Endothelial cell of hepatic sinusoid (primary cell): ENCODE results near the gene SAP30L.

Experiments used
- in situ Hi-C: cut with HindIII; loops from 2 replicates; pipeline ENCODE4 v1.10.0; 2017; ENCODE audit warnings: low sequenced_read_pairs

Gene SAP30L

GRCh38 chr5:154445422-154446194 lies at the start of gene SAP30L:
SAP30L (plus strand) TSS chr5:154445997; CDS start chr5:154446605, 608 bp downstream.
- in situ Hi-C loops = no loop called here

- in situ Hi-C loops = no loop called here
Measured at GRCh38 chr5:154396128-154396527, 49.7 kb upstream of the SAP30L start.

DNA sequence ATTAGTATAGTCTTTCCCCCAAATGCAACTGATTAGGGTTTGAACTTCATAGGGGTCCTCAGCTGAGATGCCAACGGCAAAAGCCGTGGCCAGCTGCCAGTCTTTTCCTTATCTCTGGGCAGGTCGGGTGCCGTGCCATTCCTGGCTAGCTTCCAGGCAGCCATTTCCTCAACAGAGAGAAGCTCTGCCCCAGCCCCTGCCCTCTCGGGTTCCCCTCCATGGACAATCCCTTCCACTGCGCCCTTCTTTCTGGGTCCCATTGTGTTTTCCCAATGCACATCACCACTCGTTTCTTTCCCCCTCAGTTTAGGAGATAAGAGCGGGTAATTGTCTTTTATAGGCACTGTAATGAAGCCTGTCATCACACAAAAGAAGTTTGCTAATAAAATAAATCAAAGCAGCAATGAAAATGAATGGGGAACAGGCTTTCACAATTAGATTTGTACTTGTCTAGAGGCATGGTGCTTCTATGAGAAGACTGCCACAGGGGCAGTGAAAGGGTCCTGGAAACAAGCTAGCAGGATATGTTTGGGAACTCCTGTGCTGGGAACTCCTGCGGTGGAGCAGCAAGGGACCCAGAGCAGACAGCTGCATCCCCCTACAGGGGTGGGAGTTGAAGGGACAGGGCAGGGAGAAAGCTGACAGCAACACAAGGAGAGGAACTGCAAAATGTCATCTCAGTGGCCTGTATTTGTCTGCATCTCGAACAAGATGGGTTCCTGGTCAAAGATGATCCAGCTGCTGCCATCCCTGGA lies 48.0 kb upstream of the SAP30L start:
- in situ Hi-C loops = no loop called here

DNA sequence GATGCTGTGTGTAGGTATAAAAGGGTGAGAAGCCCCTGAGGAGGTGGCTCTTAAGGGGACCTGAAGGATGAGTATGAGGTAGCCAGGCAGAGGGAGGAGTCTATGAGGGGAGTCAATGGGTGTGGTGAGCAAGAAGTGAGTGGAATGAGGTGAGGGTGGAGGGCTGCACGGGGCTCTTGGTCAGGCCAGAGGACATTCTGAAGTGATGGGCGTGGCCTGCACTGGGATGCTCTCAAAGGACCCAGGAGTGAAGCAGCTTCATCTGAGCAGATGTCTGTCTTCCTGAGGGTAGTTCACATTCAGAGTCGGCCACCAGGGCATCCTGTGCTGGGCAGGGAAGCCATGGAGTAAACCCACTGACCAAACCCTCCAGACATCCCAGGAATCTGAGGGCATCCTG lies 45.1 kb upstream of the SAP30L start:
- in situ Hi-C loops = no loop called here

DNA sequence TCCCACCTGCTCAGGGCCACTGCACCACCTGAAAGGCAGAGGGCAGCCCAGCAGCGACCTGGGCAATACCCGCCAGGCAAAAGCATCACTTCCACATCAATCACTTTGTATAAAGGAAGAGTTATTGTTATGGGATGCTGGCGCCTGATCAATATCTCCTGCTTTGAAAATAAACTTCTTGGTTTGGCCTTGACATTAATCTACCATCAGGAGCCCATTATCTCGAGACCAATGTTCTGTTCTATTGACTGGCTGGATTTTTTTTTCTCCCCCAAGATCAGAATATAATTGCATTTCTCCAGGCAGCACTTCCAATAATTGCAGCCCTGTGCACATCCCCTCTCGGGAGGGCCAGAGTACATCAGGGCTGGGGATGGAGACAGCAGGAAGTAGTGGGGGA lies 44.4 kb upstream of the SAP30L start:
- in situ Hi-C loops = no loop called here

DNA sequence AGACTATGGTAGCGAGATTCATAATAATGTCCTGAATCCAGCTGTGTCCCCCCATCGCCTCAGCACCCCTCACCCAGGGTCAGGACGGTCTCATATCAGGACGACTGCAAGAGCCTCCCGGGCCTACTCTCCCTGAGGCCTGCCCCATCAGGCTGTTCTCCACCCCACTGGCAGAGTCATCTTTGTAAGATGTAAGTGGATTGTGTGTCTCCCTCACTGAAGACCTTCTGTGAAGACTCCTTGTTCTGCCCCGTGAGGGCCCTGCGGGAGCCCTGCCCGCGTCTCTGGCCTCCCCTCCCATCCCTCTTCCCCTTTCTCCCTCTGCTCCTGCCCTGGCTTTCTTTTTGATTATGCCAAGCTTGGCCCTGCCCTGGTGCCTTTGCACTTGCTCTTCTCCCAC lies 43.9 kb upstream of the SAP30L start:
- in situ Hi-C loops = no loop called here

DNA sequence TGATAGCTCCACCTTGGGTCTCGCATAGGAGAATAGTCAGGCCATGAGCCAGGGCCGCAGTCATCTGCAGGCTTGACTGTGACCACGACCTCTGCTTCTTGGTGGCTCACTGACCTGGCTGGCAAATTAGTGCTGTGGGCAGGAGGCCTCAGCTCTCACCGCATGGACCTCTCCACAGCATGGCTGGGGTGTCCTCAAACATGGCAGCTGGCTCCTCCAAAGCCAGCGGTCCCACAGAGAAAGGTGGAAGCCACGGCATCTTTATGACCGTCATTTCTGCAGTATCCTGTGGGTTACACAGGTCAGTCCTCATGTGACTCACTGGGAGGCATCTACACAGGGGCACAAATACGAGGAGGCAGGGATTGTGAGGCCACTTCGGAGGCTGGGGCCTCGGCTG lies 43.2 kb upstream of the SAP30L start:
- in situ Hi-C loops = no loop called here

- in situ Hi-C loops = no loop called here
Measured at GRCh38 chr5:154403234-154403633, 42.6 kb upstream of the SAP30L start.

GRCh38 chr5:154403776-154404387 lies 41.9 kb upstream of the SAP30L start:
- in situ Hi-C loops = no loop called here

- in situ Hi-C loops = no loop called here
Measured at GRCh38 chr5:154405078-154405792, 40.6 kb upstream of the SAP30L start.

DNA sequence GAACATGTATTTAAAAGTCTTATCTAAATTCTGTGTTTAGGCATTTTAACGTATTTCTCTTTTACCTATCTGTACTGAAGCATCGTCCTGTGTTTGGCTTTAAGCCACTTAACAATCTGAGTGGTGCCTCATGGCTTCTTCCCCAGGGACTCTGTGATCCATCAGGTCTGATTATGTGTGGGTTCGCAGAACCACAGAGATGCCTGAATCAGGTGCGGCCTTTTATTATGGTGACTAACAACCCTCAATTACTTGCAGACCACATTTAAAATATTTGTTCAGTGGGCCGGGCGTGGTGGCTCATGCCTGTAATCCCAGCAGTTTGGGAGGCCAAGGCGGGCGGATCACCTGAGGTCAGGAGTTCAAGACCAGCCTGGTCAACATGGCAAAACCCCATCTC lies 39.6 kb upstream of the SAP30L start:
- in situ Hi-C loops = no loop called here

- in situ Hi-C loops = no loop called here
Measured at GRCh38 chr5:154406826-154407225, 39.0 kb upstream of the SAP30L start.

DNA sequence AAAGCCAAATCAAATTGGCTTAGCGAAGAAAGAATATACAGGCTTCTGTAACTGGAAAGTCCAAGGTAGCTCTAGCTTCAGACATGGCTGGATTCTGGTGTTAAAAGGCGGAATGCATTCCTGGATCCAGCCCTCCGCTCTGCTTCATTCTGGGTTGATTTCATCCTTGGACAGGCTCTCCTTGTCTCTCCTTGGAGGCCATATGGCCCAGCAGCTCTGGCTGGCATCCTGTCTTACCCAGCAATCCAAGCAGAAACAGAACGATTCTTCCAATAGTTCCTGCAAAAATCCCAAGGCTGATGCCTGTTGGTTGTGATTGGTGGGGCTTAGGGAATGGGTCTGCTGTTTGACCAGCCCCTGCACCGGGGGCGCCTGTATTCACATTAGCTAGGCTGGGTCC lies 37.0 kb upstream of the SAP30L start:
- in situ Hi-C loops = no loop called here

GRCh38 chr5:154409230-154409840 lies 36.5 kb upstream of the SAP30L start:
- in situ Hi-C loops = no loop called here

DNA sequence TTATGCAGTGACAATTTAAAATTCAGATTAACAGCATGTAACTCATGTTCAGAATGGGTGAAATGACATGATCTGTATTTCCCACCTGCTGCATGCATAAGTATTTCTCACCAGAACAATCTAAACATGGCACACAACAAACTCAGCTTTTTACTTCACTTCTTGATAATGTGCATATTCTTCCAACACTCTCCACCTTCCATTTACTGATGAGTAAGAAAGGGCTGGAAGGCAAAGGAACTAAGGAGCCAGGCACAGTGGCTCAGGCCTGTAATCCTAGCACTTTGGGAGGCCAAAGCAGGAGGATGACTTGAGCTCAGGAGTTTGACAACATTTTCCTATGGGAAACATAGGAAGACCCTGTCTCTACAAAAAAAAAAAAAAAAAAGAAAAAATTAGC lies 35.8 kb upstream of the SAP30L start:
- in situ Hi-C loops = no loop called here

DNA sequence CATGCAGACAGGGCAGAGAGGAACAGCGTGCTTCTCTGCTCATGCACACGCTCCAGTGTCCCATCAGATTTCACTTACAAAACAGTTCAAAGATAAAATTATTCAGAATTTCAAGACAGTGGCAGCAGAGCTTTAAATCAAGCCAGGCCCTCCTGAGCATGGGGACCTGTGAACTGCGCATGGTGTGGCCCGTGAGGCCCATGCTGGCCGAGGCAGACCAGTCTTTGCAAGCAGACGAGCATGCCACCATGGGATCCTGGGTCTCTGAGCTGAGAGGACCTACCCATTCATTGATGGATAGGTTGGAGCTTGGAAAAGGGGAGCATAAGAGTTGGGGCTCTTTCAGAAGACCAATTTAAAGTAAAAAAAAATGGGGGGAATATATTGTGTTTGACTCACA lies 35.0 kb upstream of the SAP30L start:
- in situ Hi-C loops = no loop called here

- in situ Hi-C loops = no loop called here
Measured at GRCh38 chr5:154411338-154411737, 34.5 kb upstream of the SAP30L start.

DNA sequence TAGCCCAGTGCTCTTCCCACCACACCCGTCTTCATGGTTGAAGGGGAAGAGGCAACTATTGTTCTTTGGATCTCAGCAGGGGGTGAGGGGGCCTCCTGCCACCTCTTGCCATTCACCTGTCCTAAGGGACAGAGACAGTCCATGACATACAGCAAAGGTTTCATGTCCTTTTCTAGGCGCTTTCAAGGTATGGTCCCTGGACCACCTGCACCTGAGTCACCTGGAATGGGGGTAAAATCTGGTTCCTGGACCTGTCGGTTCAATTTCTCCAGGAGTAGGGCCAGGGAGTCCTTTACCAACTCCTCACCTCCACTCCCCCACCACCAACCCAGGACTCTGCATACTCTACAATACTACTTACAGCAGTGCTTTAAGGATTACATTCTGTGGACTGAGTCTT lies 33.5 kb upstream of the SAP30L start:
- in situ Hi-C loops = no loop called here

- in situ Hi-C loops = no loop called here
Measured at GRCh38 chr5:154412925-154413324, 32.9 kb upstream of the SAP30L start.

GRCh38 chr5:154415114-154415513 lies 30.7 kb upstream of the SAP30L start:
- in situ Hi-C loops = no loop called here

- in situ Hi-C loops = no loop called here
Measured at GRCh38 chr5:154418344-154418820, 27.4 kb upstream of the SAP30L start.
